T-helper 22 cell (primary cell): Measurements from ENCODE around the gene OCLN.
"Not testable (repeated sequence)": the region's sequence is repeated elsewhere in the genome, so short reads cannot be mapped to it uniquely, and the experiment has no call there.

Experiments
- DNase-seq: peaks from one replicate; pipeline ENCODE4 v3.0.0-alpha.2; 2020; ENCODE audit warnings: low read depth

Gene OCLN

DNA sequence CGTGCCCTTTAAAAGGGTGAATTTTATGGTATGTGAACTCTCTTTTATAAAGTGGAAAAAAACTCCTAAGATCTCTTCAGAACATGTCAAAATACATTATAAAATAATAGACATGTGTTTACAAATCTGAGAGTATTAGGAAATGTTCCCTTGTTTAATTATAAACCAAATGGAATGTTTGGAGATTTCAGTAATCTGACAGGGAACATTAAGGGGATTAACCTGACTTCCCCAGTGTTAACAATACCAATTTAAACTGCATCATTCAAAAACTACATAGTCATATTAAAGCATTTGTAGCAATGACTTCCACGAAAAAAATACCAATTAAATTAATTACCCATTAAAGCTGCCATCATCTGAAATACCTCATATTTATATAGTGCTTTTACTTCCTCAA lies 1.6 kb upstream of the OCLN start:
- DNase-seq = no peak

DNA sequence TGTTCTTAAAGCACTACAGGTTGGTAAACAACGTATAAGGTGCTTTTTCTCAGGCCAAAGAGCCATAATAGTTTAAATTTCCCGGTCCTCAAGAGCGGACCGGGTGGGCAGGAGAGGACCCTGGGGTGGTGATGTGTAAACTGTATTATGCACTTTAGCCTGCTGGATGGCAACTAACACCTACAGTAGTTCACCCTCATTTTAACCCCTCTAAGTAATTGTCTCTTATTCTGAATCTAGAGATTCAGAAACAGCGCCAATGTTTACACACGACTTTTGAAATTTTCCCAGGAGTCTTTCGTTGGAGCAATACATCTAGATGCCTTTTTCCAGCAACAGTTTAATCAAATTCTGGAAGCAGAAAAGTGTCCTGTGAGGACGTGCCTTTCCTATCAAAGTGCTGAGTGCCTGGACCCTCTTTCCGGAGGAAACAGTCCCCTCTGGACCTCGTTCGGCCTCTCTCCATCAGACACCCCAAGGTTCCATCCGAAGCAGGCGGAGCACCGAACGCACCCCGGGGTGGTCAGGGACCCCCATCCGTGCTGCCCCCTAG lies 676 bp upstream of the OCLN start:
- DNase-seq = no peak

DNA sequence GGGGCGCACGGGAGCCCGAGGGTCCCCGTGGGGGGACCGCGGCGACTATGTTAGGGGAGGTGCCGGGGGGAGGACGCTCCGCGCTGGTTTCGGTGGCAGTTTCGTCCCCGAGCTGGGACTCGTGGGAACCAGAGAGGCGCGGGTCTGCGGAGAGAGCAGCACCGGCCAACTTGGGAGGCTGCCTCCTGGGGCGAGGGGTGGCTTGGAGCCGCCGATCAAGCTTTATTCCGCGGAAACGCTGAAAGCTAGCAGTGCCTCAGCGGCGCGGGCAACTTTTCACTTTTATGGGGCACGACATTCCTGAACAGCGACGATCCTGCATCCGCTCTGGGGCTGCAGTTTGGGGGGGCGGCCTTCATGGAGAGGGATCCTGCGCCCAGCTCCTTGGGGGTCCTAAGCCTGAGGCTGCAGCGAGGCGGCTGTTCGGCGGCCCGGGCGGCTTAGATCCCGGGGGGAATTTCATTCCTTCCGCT lies 369 bp downstream of the OCLN start:
- no peak for DNase-seq

- DNase-seq = no peak
These were observed 975 bp downstream of the OCLN start for GRCh38 chr5:69493396-69494133.

GRCh38 chr5:69494452-69494851 lies 1.9 kb downstream of the OCLN start:
- no peak for DNase-seq

- no peak for DNase-seq
These were observed 4.5 kb downstream of the OCLN start for GRCh38 chr5:69497006-69497520.

- DNase-seq = no peak
These were observed 5.8 kb downstream of the OCLN start for GRCh38 chr5:69498384-69498783.

DNA sequence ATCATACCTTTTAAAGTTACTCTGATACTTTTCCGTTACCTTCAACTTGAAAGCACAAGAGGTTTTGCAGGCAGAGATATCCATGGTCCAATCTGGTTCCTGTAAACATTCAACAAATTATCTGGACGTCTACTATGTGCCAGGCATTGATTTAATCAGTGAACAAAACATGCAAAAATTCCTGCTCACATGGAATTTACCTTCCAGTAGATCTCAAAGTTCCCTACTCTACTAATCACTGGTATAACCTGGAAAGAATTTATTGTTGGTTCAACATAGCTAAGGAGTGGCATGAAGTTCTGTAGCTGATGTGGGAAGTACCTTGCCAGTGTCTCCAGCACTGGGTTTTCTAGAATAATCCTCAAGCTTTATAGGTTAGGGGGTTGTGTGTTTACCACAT lies 9.8 kb downstream of the OCLN start:
- DNase-seq = no peak

DNA sequence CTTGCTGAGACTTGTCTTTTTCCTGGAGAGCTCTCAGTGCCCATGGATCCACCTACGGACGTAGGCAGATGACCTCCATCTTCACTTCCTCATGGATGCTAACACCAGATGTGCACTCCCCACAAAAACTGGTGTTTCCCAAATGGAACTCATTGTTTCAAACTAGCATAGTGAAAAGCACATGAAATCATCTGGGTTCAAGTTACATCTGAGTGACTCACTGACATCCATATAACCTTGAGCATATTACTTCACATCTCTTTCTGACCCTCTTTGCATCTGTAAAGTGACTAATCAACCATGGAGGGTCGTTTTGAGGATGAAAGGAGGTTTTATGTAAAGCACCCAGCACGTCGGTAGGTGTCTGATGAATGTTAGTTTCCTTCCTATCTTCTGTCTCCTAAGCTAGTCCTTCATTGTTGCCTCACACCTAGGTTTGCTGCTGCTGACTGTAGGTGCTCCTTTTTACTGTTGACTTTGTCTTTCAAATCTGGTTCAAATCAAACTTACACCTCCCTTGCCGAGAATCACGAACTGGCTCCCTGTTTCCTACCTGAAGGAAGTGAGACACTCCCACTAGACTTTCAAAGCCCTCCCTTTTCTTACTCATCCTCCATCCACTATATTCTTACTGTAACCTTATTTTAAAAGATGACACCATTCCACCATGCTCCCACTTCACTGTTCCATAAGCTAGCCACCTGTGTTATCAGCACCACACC lies 10.3 kb downstream of the OCLN start:
- no peak for DNase-seq

DNA sequence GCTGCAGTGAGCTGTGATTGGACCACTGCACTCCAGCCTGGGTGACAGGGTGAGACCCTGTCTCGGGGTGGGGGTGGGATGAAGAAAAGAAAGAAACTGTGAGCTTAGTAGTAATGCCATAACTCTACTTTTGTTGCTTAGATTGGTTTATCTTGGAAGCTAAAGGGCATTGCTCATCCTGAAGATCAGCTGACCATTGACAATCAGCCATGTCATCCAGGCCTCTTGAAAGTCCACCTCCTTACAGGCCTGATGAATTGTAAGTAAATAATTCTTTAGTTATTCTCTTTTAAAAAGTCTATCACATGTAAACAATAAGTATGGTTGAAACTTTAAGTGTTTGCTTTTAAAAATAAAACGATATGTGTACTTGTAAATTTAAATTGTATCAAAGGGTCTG lies 11.4 kb downstream of the OCLN start:
- DNase-seq = no peak

- no peak for DNase-seq
These were observed 12.7 kb downstream of the OCLN start for GRCh38 chr5:69505306-69505705.

DNA sequence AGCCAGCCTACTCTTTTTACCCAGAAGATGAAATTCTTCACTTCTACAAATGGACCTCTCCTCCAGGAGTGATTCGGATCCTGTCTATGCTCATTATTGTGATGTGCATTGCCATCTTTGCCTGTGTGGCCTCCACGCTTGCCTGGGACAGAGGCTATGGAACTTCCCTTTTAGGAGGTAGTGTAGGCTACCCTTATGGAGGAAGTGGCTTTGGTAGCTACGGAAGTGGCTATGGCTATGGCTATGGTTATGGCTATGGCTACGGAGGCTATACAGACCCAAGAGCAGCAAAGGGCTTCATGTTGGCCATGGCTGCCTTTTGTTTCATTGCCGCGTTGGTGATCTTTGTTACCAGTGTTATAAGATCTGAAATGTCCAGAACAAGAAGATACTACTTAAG lies 16.6 kb downstream of the OCLN start:
- DNase-seq = no peak

- DNase-seq = no peak
These were observed 18.1 kb downstream of the OCLN start for GRCh38 chr5:69510694-69511093.

DNA sequence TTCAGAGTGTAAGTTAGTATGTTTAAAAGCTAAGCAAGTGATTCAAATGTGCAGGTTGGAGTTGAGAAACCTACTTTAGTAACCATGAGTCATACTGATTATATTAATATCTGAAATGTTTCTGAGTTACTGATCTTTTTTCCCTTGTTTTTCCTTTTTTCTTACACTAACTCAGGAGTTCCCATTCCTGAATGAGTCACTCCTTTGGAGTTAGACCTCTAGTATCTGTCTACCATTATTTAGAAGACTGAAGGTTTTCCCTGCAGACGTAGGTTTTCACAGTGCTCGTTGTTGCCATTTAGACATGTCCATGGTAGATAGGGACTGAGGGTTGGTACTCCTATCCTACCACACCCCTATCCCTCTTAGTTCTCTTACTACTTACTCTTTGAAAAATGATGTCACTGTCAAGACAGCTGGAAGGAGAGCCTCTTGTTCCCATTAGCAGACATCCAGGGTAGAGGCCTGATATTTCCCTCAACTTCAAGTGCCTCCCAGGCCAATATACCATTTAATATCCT lies 20.2 kb downstream of the OCLN start:
- no peak for DNase-seq

DNA sequence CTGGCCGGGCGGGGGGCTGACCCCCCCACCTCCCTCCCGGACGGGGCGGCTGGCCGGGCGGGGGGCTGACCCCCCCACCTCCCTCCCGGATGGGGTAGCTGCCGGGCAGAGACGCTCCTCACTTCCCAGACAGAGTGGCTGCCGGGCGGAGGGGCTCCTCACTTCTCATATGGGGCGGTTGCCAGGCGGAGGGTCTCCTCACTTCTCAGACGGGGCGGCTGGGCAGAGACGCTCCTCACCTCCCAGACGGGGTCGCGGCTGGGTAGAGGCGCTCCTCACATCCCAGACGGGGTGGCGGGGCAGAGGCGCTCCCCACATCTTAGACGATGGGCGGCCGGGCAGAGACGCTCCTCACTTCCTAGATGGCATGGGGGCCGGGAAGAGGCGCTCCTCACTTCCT lies 23.0 kb downstream of the OCLN start:
- not testable (repeated sequence) for DNase-seq

GRCh38 chr5:69516769-69517168 lies 24.2 kb downstream of the OCLN start:
- no peak for DNase-seq

DNA sequence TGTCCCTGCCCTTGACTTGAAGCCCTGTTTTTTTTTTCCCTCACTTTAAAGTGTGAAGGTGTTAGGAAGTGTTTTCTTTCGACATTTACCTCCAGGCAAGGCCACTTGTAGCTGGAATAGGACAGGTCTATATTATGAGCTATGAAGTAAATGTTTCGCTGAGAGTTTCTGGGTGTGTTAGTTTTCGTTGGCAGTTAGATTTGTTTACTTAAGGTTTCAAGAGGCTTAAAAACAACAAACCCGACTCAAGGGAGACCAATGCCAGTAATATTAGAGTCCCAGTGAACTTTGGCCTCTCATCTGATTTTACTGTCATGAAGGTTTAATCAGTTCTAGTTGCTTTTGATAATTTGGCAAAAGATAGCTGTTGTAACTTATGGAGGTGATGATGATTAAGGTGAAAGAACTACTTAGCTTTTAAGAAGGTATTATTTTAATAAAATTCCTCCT lies 25.2 kb downstream of the OCLN start:
- DNase-seq = no peak

DNA sequence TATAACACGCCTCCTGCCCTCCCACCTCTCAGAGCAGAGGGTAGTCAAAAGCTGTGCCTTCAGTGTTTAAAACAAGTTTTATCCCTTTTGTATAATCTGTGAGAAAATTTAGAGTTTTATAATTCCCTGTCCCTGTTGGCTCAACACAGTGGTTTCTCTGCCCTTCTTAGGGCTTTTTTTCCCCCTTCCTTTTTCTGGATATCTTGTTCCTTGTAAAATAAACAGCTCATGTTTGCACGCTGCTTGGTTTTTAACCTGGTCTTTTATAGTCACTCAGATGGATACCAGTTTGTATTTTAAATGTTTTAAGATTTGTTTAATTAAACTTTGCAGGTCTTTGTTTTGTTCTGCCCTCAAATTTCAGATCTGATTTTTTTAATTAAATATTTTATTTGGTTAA lies 26.7 kb downstream of the OCLN start:
- DNase-seq = no peak

GRCh38 chr5:69522035-69522434 lies 29.4 kb downstream of the OCLN start:
- DNase-seq = no peak

- DNase-seq = no peak
These were observed 32.9 kb downstream of the OCLN start for GRCh38 chr5:69525490-69525889.

- no peak for DNase-seq
These were observed 34.1 kb downstream of the OCLN start for GRCh38 chr5:69526660-69527059.

GRCh38 chr5:69527128-69527770 lies 34.7 kb downstream of the OCLN start:
- DNase-seq = no peak
